H1 (cell line): Measurements from ENCODE around the gene ARID2. TPM values are rescaled to one million over a fixed set of nuclear protein-coding genes. Genes with fewer than 3 reads are reported as not detected.

Experiments used
- CTCF ChIA-PET: fragments of 300-600 bp; sonication (Branson Sonifier 250); formaldehyde crosslinking; loops from one replicate; lab custom pipeline; 2021; ENCODE audit not compliant: partially characterized antibody; lab: Charles Lee
- POLR2A ChIA-PET: fragments of 300-600 bp; sonication (Branson Sonifier 250); formaldehyde crosslinking; loops from one replicate; lab custom pipeline; 2021; ENCODE audit warnings: inconsistent platforms; ENCODE audit not compliant: partially characterized antibody; lab: Charles Lee
- DNase-seq, 2 experiments: peaks; one replicate each; pipeline versions ENCODE4 v3.0.0 to v3.0.0-alpha.2; 2010 to 2022; ENCODE audit warnings: low spot score in 2 of 2, low read depth in 1 of 2, mixed read lengths in 1 of 2
- FAIRE-seq: peaks from 2 replicates; lab custom pipeline; 2011; peaks lifted over from hg19 to GRCh38; lab: Jason Lieb, UNC
- H2AFZ ChIP-seq: 2 replicates; pipeline ENCODE4 v1.8.1; 2012; ENCODE audit warnings: low read length, inconsistent platforms
- H2AK5ac ChIP-seq: 2 replicates; pipeline ENCODE4 v1.6.1; 2013; ENCODE audit warnings: low read depth, low read length
- H2BK120ac ChIP-seq: replicated peaks from 2 replicates; pipeline ENCODE3; 2013; ENCODE audit warnings: low read depth, low read length, inconsistent platforms
- H2BK12ac ChIP-seq: 2 replicates; pipeline ENCODE4 v1.6.1; 2013; ENCODE audit warnings: low read depth, low read length
- H2BK15ac ChIP-seq: 2 replicates; pipeline ENCODE4 v1.6.1; 2013; ENCODE audit warnings: low read length
- H2BK20ac ChIP-seq: 2 replicates; pipeline ENCODE4 v1.6.1; 2013; ENCODE audit warnings: low read length
- H2BK5ac ChIP-seq: 2 replicates; pipeline ENCODE4 v1.6.1; 2013; ENCODE audit warnings: low read depth, low read length
- H3K14ac ChIP-seq: 2 replicates; pipeline ENCODE4 v1.6.1; 2013; ENCODE audit warnings: inconsistent platforms; ENCODE audit not compliant: insufficient read length
- H3K18ac ChIP-seq: 2 replicates; pipeline ENCODE4 v1.6.1; 2013; ENCODE audit warnings: low read length; ENCODE audit errors: extremely low read depth
- H3K23ac ChIP-seq: 2 replicates; pipeline ENCODE4 v1.6.1; 2013; ENCODE audit warnings: inconsistent platforms; ENCODE audit not compliant: insufficient read length
- H3K23me2 ChIP-seq: 2 replicates; pipeline ENCODE4 v1.6.1; 2013; ENCODE audit warnings: low read depth, low read length
- H3K27ac ChIP-seq: 2 replicates; pipeline ENCODE4 v1.6.1; 2011; ENCODE audit warnings: low read depth, low read length, inconsistent platforms
- H3K27me3 ChIP-seq, 4 experiments: replicated peaks in 1 of 4; 1 replicate in 1 of 4; 2 replicates in 3 of 4; pipeline versions ENCODE4 v1.6.1 to v1.8.1; 2011 to 2013; ENCODE audit warnings: low read length in 3 of 4, mild to moderate bottlenecking in 3 of 4, inconsistent platforms in 2 of 4, mixed read lengths in 2 of 4, moderate library complexity in 1 of 4; ENCODE audit not compliant: control insufficient read depth in 3 of 4, insufficient read depth in 3 of 4; ENCODE audit errors: extremely low read depth in 1 of 4
- H3K36me3 ChIP-seq, 4 experiments: 2 replicates each; pipeline versions ENCODE4 v1.6.1 to v1.8.1; 2011 to 2013; ENCODE audit warnings: mild to moderate bottlenecking in 4 of 4, low read length in 3 of 4, moderate library complexity in 2 of 4, control low read depth in 1 of 4, inconsistent platforms in 1 of 4; ENCODE audit not compliant: insufficient read depth in 4 of 4, control insufficient read depth in 2 of 4
- H3K4ac ChIP-seq: replicated peaks from 2 replicates; pipeline ENCODE3; 2013; ENCODE audit warnings: low read length, low read depth, mixed read lengths, inconsistent platforms; ENCODE audit not compliant: insufficient read length
- H3K4me1 ChIP-seq, 4 experiments: replicated peaks in 1 of 4; 1 replicate in 1 of 4; 2 replicates in 3 of 4; pipeline versions ENCODE4 v1.6.1 to v1.8.1; 2011 to 2013; ENCODE audit warnings: low read length in 3 of 4, inconsistent platforms in 2 of 4, mixed read lengths in 1 of 4; ENCODE audit not compliant: insufficient read depth in 4 of 4, control insufficient read depth in 3 of 4
- H3K4me2 ChIP-seq, 2 experiments: 2 replicates each; pipeline versions ENCODE4 v1.6.1 to v1.8.1; 2011 to 2013; ENCODE audit warnings: low read depth in 2 of 2, low read length in 2 of 2, control low read depth in 1 of 2, inconsistent platforms in 1 of 2, mild to moderate bottlenecking in 1 of 2; ENCODE audit not compliant: insufficient read depth in 1 of 2
- H3K4me3 ChIP-seq, 4 experiments: fragments of 200-600, 300-600 bp in 1 of 4; sonication (generic), shearing (Covaris generic), sonication (Bioruptor Twin) in 1 of 4; 2 replicates each; pipeline versions ENCODE4 v1.5.1 to v1.8.1; 2011 to 2016; ENCODE audit warnings: low read length in 4 of 4, low read depth in 3 of 4, control low read depth in 2 of 4, inconsistent platforms in 2 of 4, mild to moderate bottlenecking in 2 of 4, mixed read lengths in 1 of 4, moderate library complexity in 1 of 4; ENCODE audit not compliant: insufficient read depth in 2 of 4; ENCODE audit errors: extremely low read depth in 1 of 4
- H3K56ac ChIP-seq: replicated peaks from 2 replicates; pipeline ENCODE3; 2013; ENCODE audit warnings: low read depth, mild to moderate bottlenecking, mixed read lengths, low read length, inconsistent platforms; ENCODE audit not compliant: insufficient read length
- H3K79me1 ChIP-seq: 2 replicates; pipeline ENCODE4 v1.6.1; 2013; ENCODE audit warnings: low read depth, low read length, control low read depth
- H3K79me2 ChIP-seq, 2 experiments: 2 replicates each; pipeline versions ENCODE4 v1.6.1 to v1.8.1; 2012 to 2013; ENCODE audit warnings: low read length in 2 of 2, mild to moderate bottlenecking in 2 of 2, inconsistent platforms in 1 of 2; ENCODE audit not compliant: insufficient read depth in 2 of 2, control insufficient read depth in 1 of 2
- H3K9ac ChIP-seq, 4 experiments: replicated peaks in 1 of 4; 1 replicate in 1 of 4; 2 replicates in 3 of 4; pipeline versions ENCODE4 v1.6.1 to v1.8.1; 2011 to 2013; ENCODE audit warnings: low read depth in 3 of 4, low read length in 3 of 4, control low read depth in 2 of 4, mild to moderate bottlenecking in 2 of 4, moderate library complexity in 2 of 4, inconsistent platforms in 1 of 4; ENCODE audit errors: extremely low read depth in 1 of 4
- H3K9me3 ChIP-seq, 2 experiments: 2 replicates each; pipeline versions ENCODE4 v1.6.1 to v1.8.1; 2012 to 2013; ENCODE audit warnings: mild to moderate bottlenecking in 2 of 2, moderate library complexity in 2 of 2, control low read depth in 1 of 2, inconsistent platforms in 1 of 2, low read depth in 1 of 2, low read length in 1 of 2, mixed read lengths in 1 of 2; ENCODE audit not compliant: insufficient read depth in 2 of 2
- H4K20me1 ChIP-seq, 2 experiments: replicated peaks in 1 of 2; 2 replicates each; pipeline versions ENCODE3 to v1.8.1; 2011 to 2013; ENCODE audit warnings: inconsistent platforms in 2 of 2, low read length in 2 of 2, mild to moderate bottlenecking in 1 of 2; ENCODE audit not compliant: insufficient read depth in 2 of 2, control insufficient read depth in 1 of 2
- H4K5ac ChIP-seq: 2 replicates; pipeline ENCODE4 v1.6.1; 2013; ENCODE audit warnings: low read length, low read depth, mixed read lengths, inconsistent platforms; ENCODE audit not compliant: insufficient read length
- H4K8ac ChIP-seq: 2 replicates; pipeline ENCODE4 v1.8.0; 2013; ENCODE audit warnings: mild to moderate bottlenecking, moderate library complexity, low read length, inconsistent platforms; ENCODE audit not compliant: insufficient read depth; ENCODE audit errors: extremely low read depth
- H4K91ac ChIP-seq: replicated peaks from 2 replicates; pipeline ENCODE3; 2013; ENCODE audit warnings: low read length, mixed read lengths, inconsistent platforms; ENCODE audit not compliant: insufficient read length
- CREB1 ChIP-seq: IDR thresholded peaks from 2 replicates; pipeline ENCODE4 v1.6.1; 2012; ENCODE audit warnings: inconsistent platforms
- JUN ChIP-seq: IDR thresholded peaks from 2 replicates; pipeline ENCODE4 v1.6.1; 2011; ENCODE audit warnings: low read depth, mild to moderate bottlenecking, improper control_type of control experiment, low read length
- PHF8 ChIP-seq: fragments of 200-600 bp; sonication (generic); conservative IDR thresholded peaks from 2 replicates; pipeline ENCODE4 v1.7.1; 2012; ENCODE audit warnings: low read depth, mild to moderate bottlenecking, inconsistent platforms, low read length, moderate library complexity
- SIRT6 ChIP-seq: IDR thresholded peaks from one replicate; pipeline ENCODE4 v1.7.1; 2012; ENCODE audit warnings: low read length, inconsistent platforms
- WGBS, 2 experiments: shearing (Covaris generic) in 1 of 2; methylation state at CpG; one replicate each; pipeline versions ENCODE4 v1.1.6 to v1.1.7; 2013 to 2015; ENCODE audit warnings: low lambda C conversion rate in 2 of 2, mixed read lengths in 2 of 2, inconsistent platforms in 1 of 2, low coverage in 1 of 2, missing lambda C conversion rate in 1 of 2; ENCODE audit not compliant: insufficient replicate concordance in 2 of 2, insufficient coverage in 1 of 2, insufficient read length in 1 of 2; ENCODE audit errors: extremely low coverage in 1 of 2, missing lambda C conversion rate in 1 of 2; 5-methylcytosine and 5-hydroxymethylcytosine counted together
- polyA plus RNA-seq, 7 experiments: library from polyadenylated mRNA; depleted of rRNA in 3 of 7; stranded (reverse) in 5 of 7; unstranded in 2 of 7; fragments of >200 nt in 5 of 7; fragments of 200-250 nt in 2 of 7; gene quantifications; 1 replicate in 5 of 7; 2 replicates in 1 of 7; 4 replicates in 1 of 7; pipeline versions ENCODE4 v1.2.1 to v1.2.3, GENCODE V29; 2011 to 2013; ENCODE audit warnings: missing spikeins in 2 of 7, mixed read lengths in 2 of 7
- total RNA-seq: library from RNA; stranded (reverse); fragmentation: NEBNext Ultra II Directional; extraction: Animal tissue kit (Norgen Biotek cat#: 25700); gene quantifications from 2 replicates; pipeline ENCODE4 v1.2.1, GENCODE V29; 2021

Gene ARID2
- total and polyA plus RNA-seq, 2 of the 8 experiments (the other 6 are each of a cell fraction or from before 2014, with no cell fraction given), result 32.0 to 45.2 TPM

DNA sequence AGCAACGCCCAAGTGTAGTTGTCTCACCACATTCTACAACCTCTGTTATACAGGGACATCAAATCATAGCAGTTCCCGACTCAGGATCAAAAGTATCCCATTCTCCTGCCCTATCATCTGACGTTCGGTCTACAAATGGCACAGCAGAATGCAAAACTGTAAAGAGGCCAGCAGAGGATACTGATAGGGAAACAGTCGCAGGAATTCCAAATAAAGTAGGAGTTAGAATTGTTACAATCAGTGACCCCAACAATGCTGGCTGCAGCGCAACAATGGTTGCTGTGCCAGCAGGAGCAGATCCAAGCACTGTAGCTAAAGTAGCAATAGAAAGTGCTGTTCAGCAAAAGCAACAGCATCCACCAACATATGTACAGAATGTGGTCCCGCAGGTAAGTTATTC is 123.0 kb downstream of the ARID2 start:
- ChIA-PET CTCF (no interaction called here), POLR2A (no interaction called here)
- no peak overlapping the region for H3K18ac ChIP-seq
- H3K4me1 ChIP-seq, result no peaks in the 10 kb centered on the region
- no peak overlapping the region for H3K23ac ChIP-seq
- no peak for FAIRE-seq
- no peak overlapping the region for H3K4ac ChIP-seq
- no peak overlapping the region for H3K9ac ChIP-seq
- no peak overlapping the region for H2BK12ac ChIP-seq
- no peak overlapping the region for H4K5ac ChIP-seq
- H4K20me1 ChIP-seq, result peaks cover 0 to 9% of the 10 kb centered on the region in 2 experiments
- no peaks in the 10 kb centered on the region for H3K23me2 ChIP-seq
- H3K4me2 ChIP-seq, result no peak overlapping the region
- no peaks in the 10 kb centered on the region for H3K9me3 ChIP-seq
- no peak overlapping the region for H2BK20ac ChIP-seq
- H2BK15ac ChIP-seq, result no peak overlapping the region
- H3K4me3 ChIP-seq, result no peak overlapping the region
- no peak overlapping the region for H4K8ac ChIP-seq
- no peaks in the 10 kb centered on the region for H3K79me1 ChIP-seq
- H2BK120ac ChIP-seq, result no peak overlapping the region
- no peak overlapping the region for H3K27ac ChIP-seq
- 94% methylated on average over 7 of the region's 7 CpGs; no CpG with 5 or more reads in 1 of the 2 experiments for WGBS, 2 experiments
- no peak overlapping the region for H2BK5ac ChIP-seq
- no peak overlapping the region for H3K14ac ChIP-seq
- no peak for DNase-seq
- no peak overlapping the region for H2AFZ ChIP-seq
- peaks cover 15 to 55% (median 39%) of the 10 kb centered on the region in 4 experiments for H3K36me3 ChIP-seq
- H3K27me3 ChIP-seq, result no peaks in the 10 kb centered on the region
- H3K56ac ChIP-seq, result no peak overlapping the region
- H2AK5ac ChIP-seq, result no peak overlapping the region
- TF ChIP-seq CREB1, result no peak
- TF ChIP-seq SIRT6, result no peak
- TF ChIP-seq PHF8, result no peak
- TF ChIP-seq JUN, result no peak
- no peak overlapping the region for H4K91ac ChIP-seq
- no peaks in the 10 kb centered on the region; a peak in 1 of 4 replicates for H3K79me2 ChIP-seq
